BLaER1 treated with 17β-estradiol and CSF1 and Interleukin-3, amounts not matched to agents 10 nM and 100 nM (cell line): ENCODE measurements around the gene PIAS1.
A peak's percentile ranks its signal among the peaks of the same experiment; 100 is the strongest.

Experiments
- H3K27ac ChIP-seq, 11 experiments: shearing (Covaris generic); formaldehyde crosslinking; 2 replicates each; pipeline ENCODE4 v1.8.1; 2022
- H3K27me3 ChIP-seq, 11 experiments: shearing (Covaris generic); formaldehyde crosslinking; 2 replicates each; pipeline ENCODE4 v1.8.1; 2022
- H3K36me3 ChIP-seq, 11 experiments: shearing (Covaris generic); formaldehyde crosslinking; 2 replicates each; pipeline ENCODE4 v1.8.1; 2022
- H3K4me1 ChIP-seq, 10 experiments: shearing (Covaris generic); formaldehyde crosslinking; 2 replicates each; pipeline ENCODE4 v1.8.1; 2022
- H3K4me2 ChIP-seq, 11 experiments: shearing (Covaris generic); formaldehyde crosslinking; 2 replicates each; pipeline ENCODE4 v1.8.1; 2022
- H3K4me3 ChIP-seq, 10 experiments: shearing (Covaris generic); formaldehyde crosslinking; 2 replicates each; pipeline ENCODE4 v1.8.1; 2022
- H3K9ac ChIP-seq, 11 experiments: shearing (Covaris generic); formaldehyde crosslinking; 2 replicates each; pipeline ENCODE4 v1.8.1; 2022
- H3K9me3 ChIP-seq, 11 experiments: shearing (Covaris generic); formaldehyde crosslinking; replicated peaks in 1 of 11; 2 replicates each; pipeline ENCODE4 v1.8.1; 2022
- H4K20me1 ChIP-seq, 11 experiments: shearing (Covaris generic); formaldehyde crosslinking; 2 replicates each; pipeline ENCODE4 v1.8.1; 2022
- Cebpa-rat ChIP-seq, 11 experiments: shearing (Covaris generic); IDR thresholded peaks; 2 replicates each; pipeline ENCODE4 v1.8.1; 2022

Gene PIAS1

GRCh38 chr15:68106656-68107055 lies 52.5 kb downstream of the PIAS1 start:
- Histone ChIP-seq H3K9ac (no peak overlapping the region), H3K27me3 (no peaks in the 10 kb centered on the region), H3K36me3 (peaks cover 41 to 85% (median 59%) of the 10 kb centered on the region in 11 experiments), H3K4me1 (peaks cover 0 to 15% (median 0%) of the 10 kb centered on the region in 10 experiments; a peak in 4 of 20 replicates), H3K9me3 (peaks cover 13 to 30% (median 24%) of the 10 kb centered on the region in 11 experiments), H3K27ac (no peak overlapping the region), H3K4me3 (no peak overlapping the region), H3K4me2 (no peak overlapping the region), H4K20me1 (peaks cover 25 to 99% (median 45%) of the 10 kb centered on the region in 11 experiments; a peak in 20 of 22 replicates)
- no peak for TF ChIP-seq Cebpa-rat (IDR thresholded peaks at IDR 0.05)

- Histone ChIP-seq H3K27ac (no peak overlapping the region), H3K4me2 (no peak overlapping the region), H4K20me1 (peaks cover 29 to 99% (median 48%) of the 10 kb centered on the region in 11 experiments; a peak in 20 of 22 replicates), H3K27me3 (no peaks in the 10 kb centered on the region), H3K9ac (no peak overlapping the region), H3K4me3 (no peak overlapping the region), H3K9me3 (peaks cover 13 to 25% (median 19%) of the 10 kb centered on the region in 11 experiments), H3K4me1 (peaks cover 0 to 20% (median 0%) of the 10 kb centered on the region in 10 experiments; a peak in 7 of 20 replicates), H3K36me3 (peaks cover 36 to 80% (median 54%) of the 10 kb centered on the region in 11 experiments)
- no peak for TF ChIP-seq Cebpa-rat (IDR thresholded peaks at IDR 0.05)
These were observed 53.0 kb downstream of the PIAS1 start for GRCh38 chr15:68107142-68107541.

GRCh38 chr15:68112706-68113105 lies 58.6 kb downstream of the PIAS1 start:
- H3K4me3 ChIP-seq: no peak overlapping the region
- H3K4me1 ChIP-seq: peaks cover 9 to 56% (median 28%) of the 10 kb centered on the region in 10 experiments
- H3K36me3 ChIP-seq: peaks cover 7 to 42% (median 26%) of the 10 kb centered on the region in 11 experiments; a peak in 20 of 22 replicates
- peaks cover 40 to 100% (median 79%) of the 10 kb centered on the region in 11 experiments; a peak in 20 of 22 replicates for H4K20me1 ChIP-seq
- H3K9ac ChIP-seq: peak overlapping the region in 1 of 11 experiments; percentile 34; a peak in 1 of 22 replicates
- H3K9me3 ChIP-seq: peaks cover 0 to 23% (median 4%) of the 10 kb centered on the region in 11 experiments; a peak in 8 of 22 replicates
- H3K27me3 ChIP-seq: no peaks in the 10 kb centered on the region
- H3K4me2 ChIP-seq: peak overlapping the region in 5 of 11 experiments; percentile 2 to 92 (median 84); a peak in 6 of 22 replicates
- no peak overlapping the region for H3K27ac ChIP-seq
- no peak for TF ChIP-seq Cebpa-rat (IDR thresholded peaks at IDR 0.05)

- Histone ChIP-seq H3K36me3 (peaks cover 13 to 42% (median 30%) of the 10 kb centered on the region in 11 experiments; a peak in 20 of 22 replicates), H3K27me3 (no peaks in the 10 kb centered on the region), H3K9me3 (peaks cover 0 to 27% (median 10%) of the 10 kb centered on the region in 11 experiments; a peak in 11 of 22 replicates), H3K4me1 (peaks cover 9 to 51% (median 28%) of the 10 kb centered on the region in 10 experiments), H3K9ac (peak overlapping the region in 2 of 11 experiments; percentile 34 to 61; a peak in 3 of 22 replicates), H3K27ac (peak overlapping the region in 5 of 11 experiments; percentile 0 to 33 (median 20); a peak in 3 of 22 replicates), H3K4me3 (no peak overlapping the region), H3K4me2 (peak overlapping the region; percentile 13 to 92 (median 69); a peak in 15 of 22 replicates), H4K20me1 (peaks cover 44 to 100% (median 84%) of the 10 kb centered on the region in 11 experiments; a peak in 20 of 22 replicates)
- no peak for TF ChIP-seq Cebpa-rat (IDR thresholded peaks at IDR 0.05)
These were observed 59.2 kb downstream of the PIAS1 start for GRCh38 chr15:68113273-68113672.

GRCh38 chr15:68113751-68114150 lies 59.6 kb downstream of the PIAS1 start:
- no peak for TF ChIP-seq Cebpa-rat (IDR thresholded peaks at IDR 0.05)
- no peaks in the 10 kb centered on the region for H3K27me3 ChIP-seq
- H3K4me3 ChIP-seq: peak overlapping the region in 5 of 10 experiments; percentile 25 to 50 (median 47); a peak in 3 of 20 replicates
- H3K9ac ChIP-seq: peak overlapping the region in 2 of 11 experiments; percentile 34 to 61; a peak in 5 of 22 replicates
- peak overlapping the region in 8 of 11 experiments; percentile 16 to 56 (median 39); a peak in 8 of 22 replicates for H3K27ac ChIP-seq
- peaks cover 9 to 49% (median 28%) of the 10 kb centered on the region in 10 experiments for H3K4me1 ChIP-seq
- H3K36me3 ChIP-seq: peaks cover 16 to 40% (median 31%) of the 10 kb centered on the region in 11 experiments; a peak in 19 of 22 replicates
- H3K4me2 ChIP-seq: peak overlapping the region in 10 of 11 experiments; percentile 29 to 92 (median 73); a peak in 15 of 22 replicates
- H4K20me1 ChIP-seq: peaks cover 47 to 100% (median 84%) of the 10 kb centered on the region in 11 experiments; a peak in 20 of 22 replicates
- peaks cover 0 to 32% (median 12%) of the 10 kb centered on the region in 11 experiments; a peak in 12 of 22 replicates for H3K9me3 ChIP-seq

GRCh38 chr15:68114356-68114755 lies 60.2 kb downstream of the PIAS1 start:
- Histone ChIP-seq H3K9ac (peak overlapping the region in 9 of 11 experiments; percentile 4 to 61 (median 43); a peak in 11 of 22 replicates), H3K27ac (peak overlapping the region; percentile 9 to 56 (median 39); a peak in 13 of 22 replicates), H3K4me1 (peaks cover 9 to 49% (median 28%) of the 10 kb centered on the region in 10 experiments), H4K20me1 (peaks cover 45 to 100% (median 78%) of the 10 kb centered on the region in 11 experiments; a peak in 20 of 22 replicates), H3K4me2 (peak overlapping the region; percentile 35 to 92 (median 69); a peak in 19 of 22 replicates), H3K9me3 (peaks cover 0 to 34% (median 14%) of the 10 kb centered on the region in 11 experiments; a peak in 13 of 22 replicates), H3K36me3 (peaks cover 16 to 34% (median 27%) of the 10 kb centered on the region in 11 experiments; a peak in 19 of 22 replicates), H3K4me3 (peak overlapping the region in 9 of 10 experiments; percentile 14 to 50 (median 41); a peak in 13 of 20 replicates), H3K27me3 (no peaks in the 10 kb centered on the region)
- TF ChIP-seq Cebpa-rat (IDR thresholded peaks at IDR 0.05): no peak

DNA sequence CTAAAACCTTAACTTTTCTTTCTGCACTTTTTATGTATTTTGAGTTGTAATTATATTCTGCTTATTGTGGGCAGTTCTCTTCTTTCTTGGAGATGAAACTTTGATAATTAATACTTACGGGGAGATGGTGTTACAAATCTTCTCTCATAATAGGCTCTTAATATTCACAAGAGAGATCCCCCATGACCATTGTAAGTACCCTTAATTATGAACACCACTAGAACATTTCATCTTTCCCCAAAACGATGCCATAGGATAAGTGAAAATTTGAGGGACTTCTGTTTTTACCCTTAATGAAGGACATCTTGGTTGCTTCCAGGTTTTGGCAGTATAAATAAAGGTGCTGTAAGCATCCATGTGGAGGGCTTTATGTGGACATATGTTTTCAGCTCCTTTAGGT lies 60.7 kb downstream of the PIAS1 start:
- H3K4me1 ChIP-seq: peaks cover 9 to 49% (median 28%) of the 10 kb centered on the region in 10 experiments
- H3K9me3 ChIP-seq: peaks cover 0 to 38% (median 14%) of the 10 kb centered on the region in 11 experiments; a peak in 13 of 22 replicates
- peak overlapping the region; percentile 35 to 92 (median 69); a peak in 21 of 22 replicates for H3K4me2 ChIP-seq
- TF ChIP-seq Cebpa-rat (IDR thresholded peaks at IDR 0.05): no peak
- peaks cover 49 to 100% (median 76%) of the 10 kb centered on the region in 11 experiments; a peak in 20 of 22 replicates for H4K20me1 ChIP-seq
- H3K36me3 ChIP-seq: peaks cover 17 to 31% (median 24%) of the 10 kb centered on the region in 11 experiments; a peak in 20 of 22 replicates
- peak overlapping the region in 7 of 11 experiments; percentile 11 to 61 (median 52); a peak in 8 of 22 replicates for H3K9ac ChIP-seq
- H3K27ac ChIP-seq: peak overlapping the region in 9 of 11 experiments; percentile 9 to 56 (median 39); a peak in 10 of 22 replicates
- H3K4me3 ChIP-seq: peak overlapping the region in 9 of 10 experiments; percentile 14 to 50 (median 41); a peak in 13 of 20 replicates
- no peaks in the 10 kb centered on the region for H3K27me3 ChIP-seq

DNA sequence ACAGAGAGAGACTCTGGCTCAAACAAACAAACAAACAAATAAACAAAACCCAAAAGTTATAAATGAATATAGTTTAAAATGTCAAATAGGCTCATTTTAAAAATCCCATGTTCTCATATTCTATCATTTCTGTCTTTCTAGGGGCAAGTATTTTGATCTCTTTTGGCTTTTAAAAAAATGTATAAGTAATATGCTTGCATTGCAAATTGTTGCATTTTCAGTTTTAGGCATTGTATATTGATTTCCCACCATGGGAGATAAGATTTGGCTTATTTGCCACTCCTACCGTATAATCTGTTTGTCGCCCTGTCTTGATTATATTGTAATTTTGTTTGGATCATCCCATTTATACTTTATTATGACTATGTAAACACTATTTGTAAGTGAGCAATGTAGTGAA lies 70.6 kb downstream of the PIAS1 start:
- no peak for TF ChIP-seq Cebpa-rat (IDR thresholded peaks at IDR 0.05)
- no peaks in the 10 kb centered on the region for H3K27me3 ChIP-seq

More for the DNA sequence above, 70.6 kb downstream of the PIAS1 start:
- Histone ChIP-seq H3K4me1 (peaks cover 0 to 12% (median 2%) of the 10 kb centered on the region in 10 experiments; a peak in 7 of 20 replicates), H3K9ac (no peak overlapping the region), H3K4me2 (no peak overlapping the region), H3K9me3 (peaks cover 0 to 12% (median 6%) of the 10 kb centered on the region in 11 experiments; a peak in 9 of 22 replicates), H4K20me1 (peaks cover 48 to 100% (median 89%) of the 10 kb centered on the region in 11 experiments), H3K4me3 (no peak overlapping the region), H3K27ac (no peak overlapping the region), H3K36me3 (peaks cover 27 to 78% (median 46%) of the 10 kb centered on the region in 11 experiments; a peak in 20 of 22 replicates)
